IPS DF 4.7 (cell line): ENCODE measurements around the gene CAMKMT.
"Not testable (repeated sequence)": the region's sequence is repeated elsewhere in the genome, so short reads cannot be mapped to it uniquely, and the experiment has no call there.

ENCODE experiments used
- DNase-seq: peaks from one replicate; pipeline ENCODE4 v3.0.0-alpha.2; 2013; ENCODE audit warnings: low spot score; ENCODE audit errors: extremely low read depth

Gene CAMKMT

DNA sequence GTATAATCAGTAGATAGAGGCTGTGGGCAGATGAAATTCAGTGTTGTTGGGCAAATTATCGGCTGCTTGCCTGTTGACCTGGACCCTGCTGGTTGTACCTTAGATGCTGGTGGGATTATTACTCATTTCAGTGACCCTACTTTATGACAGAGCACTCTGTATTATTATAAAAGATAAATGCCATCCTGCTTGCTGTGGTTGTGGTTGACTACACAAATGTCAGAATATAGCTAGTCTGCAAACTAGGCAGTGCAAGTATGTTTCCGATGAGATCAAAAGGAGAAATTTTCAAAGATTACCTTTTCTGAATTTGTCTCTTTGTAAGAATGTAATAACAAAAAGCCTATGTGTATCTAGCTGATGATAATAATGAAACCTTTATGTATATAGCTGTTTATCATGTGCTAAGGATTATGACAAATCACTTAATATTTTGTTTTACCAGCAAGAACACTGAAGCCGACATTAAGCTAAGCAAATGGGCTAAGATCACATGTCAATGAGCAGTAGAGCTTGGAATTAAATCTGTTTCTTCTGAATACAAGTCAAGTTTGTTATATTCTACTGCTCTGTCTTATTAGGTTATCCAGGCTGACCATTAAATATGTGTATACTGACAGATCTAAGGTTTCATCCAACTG lies 219.2 kb downstream of the CAMKMT start:
- no peak for DNase-seq

DNA sequence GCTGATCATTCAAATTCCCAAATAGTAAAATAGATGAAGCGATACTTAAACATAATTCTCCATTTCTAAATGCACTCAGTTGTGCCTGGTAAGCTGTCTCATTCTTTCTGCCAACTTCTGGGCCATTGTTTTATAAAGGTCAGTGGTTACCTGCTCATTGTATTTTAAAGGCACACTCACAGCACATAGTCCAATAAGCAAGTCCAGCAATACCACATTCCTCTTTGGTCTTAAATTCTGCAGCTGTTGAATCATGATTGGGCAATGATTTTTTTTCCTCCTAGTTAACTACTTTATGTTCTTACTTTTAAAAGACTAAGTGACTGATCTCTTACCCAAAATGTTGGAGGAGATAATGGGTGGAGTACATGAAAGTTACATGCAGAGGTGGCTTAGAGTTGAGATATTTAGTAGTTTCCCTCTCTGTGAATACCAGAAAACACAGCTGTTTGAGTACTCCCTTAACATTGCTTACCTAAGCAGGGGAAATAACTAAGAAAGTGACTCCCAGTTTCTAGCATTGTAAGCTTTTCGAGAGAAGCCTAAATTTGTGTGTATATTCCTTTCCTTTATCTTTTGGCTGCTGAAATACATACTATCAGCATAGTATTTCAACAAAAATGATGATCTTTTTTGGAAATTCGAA lies 220.7 kb downstream of the CAMKMT start:
- no peak for DNase-seq

DNA sequence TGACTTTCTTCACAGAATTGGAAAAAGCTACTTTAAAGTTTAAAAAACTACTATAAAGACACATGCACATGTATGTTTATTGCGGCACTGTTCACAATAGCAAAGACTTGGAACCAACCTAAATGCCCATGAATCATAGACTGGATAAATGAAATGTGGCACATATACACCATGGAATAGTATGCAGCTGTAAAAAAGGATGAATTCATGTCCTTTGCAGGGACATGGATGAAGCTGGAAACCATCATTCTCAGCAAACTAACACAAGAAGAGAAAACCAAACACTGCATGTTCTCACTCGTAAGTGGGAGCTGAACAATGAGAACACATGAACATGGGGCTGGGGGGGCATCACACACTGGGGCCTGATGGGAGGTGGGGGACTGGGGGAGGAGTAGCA lies 233.9 kb downstream of the CAMKMT start:
- not testable (repeated sequence) for DNase-seq

DNA sequence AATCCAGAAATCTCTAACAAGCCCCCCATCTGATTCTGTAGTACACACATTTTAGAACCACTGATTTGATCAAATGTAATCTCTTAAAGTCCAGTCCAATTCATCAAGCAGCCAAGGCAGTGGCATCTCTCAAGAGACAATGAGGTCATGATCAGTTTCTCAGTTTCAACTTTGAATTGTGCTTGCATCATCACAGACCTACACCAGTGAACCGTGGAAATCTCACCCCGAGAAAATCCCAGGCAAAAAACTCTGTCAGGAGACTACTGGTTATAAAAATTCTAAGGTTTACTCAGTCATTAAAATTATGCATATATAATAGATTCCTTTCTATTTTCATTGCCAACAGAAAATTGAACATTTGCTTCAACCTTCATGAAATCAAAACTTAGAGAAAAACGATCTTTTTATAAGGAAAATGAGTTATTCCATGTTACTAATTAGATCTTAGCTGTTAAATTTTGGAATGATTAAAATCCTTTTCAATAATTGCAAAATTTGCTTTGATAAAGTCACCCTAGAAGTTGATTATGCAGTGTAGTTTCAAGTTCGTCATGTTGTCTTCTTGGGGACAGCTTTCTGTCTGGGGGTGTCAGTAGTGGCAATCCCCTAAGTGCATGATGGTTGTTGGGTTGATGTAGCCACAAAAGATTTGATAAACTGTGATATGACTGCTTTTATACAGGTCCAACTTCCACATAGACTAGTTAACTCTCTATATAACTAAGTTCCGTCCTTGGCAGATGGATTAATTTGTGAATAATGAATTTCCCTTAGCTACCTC lies 235.0 kb downstream of the CAMKMT start:
- DNase-seq = no peak

DNA sequence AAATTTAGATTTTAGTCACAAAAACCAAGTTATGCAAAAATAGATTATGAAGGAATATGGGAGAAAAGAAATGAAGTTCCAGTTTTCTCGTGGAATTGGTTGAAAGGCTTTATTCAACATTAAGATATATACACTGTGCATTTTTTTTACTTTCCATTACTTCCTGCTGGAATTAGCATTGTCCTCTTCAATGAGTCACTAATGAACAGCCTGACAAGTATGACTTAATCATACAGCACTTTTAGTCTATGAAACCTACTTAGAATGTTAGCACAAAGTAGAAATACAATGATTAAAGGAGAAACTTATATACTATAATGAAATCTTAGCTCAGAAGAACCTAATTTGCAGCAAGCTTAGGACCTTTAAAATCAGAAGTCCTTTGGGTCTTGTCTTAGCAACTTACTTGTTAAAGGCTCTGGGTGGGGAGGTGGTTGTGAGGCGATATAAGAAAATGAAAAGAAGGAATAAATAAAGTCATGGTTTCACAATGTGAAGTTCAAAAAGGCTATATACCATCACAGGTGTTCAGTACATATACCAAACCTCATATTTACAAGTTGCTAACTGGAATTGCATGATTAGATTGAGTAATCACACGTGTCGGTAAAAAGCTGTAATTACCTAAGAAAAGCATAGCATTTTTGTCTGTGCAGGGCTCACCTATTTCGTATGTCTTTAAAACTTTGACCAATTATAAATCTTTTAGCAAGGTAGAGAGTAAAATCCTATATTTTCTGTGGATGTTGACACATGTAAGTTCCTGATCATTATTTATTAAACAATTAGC lies 236.8 kb downstream of the CAMKMT start:
- no peak for DNase-seq

DNA sequence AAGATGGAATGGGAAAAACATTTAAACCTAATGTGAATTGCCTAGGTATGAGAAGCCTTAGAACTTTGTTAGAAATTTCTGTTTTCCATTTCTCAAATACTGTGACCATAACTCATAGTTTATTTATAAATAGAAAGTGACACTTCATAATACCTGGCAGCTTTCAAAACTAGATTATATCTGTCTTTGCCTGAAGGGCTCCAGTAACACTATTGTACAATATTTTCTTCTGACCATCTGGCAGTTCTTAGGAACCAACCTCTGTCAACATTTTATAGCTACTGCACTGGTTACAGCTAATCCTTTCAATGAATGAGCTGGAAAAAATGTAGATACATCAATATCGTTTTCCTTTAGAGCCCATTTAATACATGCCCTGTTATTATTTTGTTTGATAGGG lies 237.4 kb downstream of the CAMKMT start:
- DNase-seq = no peak

DNA sequence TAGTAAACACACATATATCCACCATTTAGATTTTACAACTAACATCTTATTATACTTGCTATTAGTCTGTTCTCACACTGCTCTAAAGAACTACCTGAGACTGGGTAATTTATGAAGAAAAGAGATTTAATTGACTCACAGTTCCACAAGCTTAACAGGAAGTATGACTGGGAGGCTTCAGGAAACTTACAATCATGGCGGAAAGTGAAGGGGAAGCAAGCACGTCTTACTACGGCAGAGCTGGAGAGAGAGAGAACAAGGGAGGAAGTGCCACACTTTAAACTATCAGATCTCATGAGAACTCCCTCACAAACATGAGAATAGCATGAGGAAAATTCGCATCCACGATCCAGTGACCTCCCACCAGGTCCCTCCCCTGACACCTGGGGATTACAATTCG lies 240.7 kb downstream of the CAMKMT start:
- DNase-seq = no peak

DNA sequence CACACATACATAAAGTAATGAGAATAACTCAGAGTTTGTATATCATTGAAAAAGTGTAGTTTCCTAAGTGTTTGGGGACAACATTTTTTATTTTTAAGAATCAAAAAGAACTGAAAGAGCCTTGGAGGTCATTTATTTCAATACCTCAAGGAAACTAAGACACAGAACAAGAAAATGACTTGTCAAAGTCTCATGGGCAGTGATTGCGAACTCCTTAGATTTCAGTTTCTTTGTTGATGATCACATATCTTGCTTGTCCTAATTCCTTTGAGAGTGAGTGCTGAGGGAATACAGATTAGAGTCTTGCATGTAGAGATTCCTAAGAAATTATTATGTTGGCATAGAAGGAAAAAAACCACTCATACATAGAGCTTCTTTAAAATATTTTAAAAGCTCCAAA lies 243.8 kb downstream of the CAMKMT start:
- DNase-seq = no peak

DNA sequence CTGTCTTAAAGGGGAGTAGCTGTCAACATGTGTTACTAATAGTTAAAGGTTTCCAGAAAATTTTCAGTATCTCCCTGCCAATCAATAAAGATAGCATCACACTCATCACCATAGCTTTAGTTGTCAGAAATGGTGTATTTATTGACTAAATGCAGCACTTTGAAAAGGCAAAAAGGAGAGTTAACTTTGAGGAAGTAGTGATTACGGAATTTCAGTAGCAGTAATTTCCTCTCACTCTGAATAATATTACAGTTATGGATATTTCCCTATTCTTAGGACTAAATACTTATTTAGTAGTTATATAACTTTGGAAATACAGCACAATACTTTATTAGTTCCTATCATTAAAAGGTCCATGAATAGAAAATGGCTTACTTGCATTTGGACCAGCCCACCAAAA lies 250.5 kb downstream of the CAMKMT start:
- DNase-seq = no peak

DNA sequence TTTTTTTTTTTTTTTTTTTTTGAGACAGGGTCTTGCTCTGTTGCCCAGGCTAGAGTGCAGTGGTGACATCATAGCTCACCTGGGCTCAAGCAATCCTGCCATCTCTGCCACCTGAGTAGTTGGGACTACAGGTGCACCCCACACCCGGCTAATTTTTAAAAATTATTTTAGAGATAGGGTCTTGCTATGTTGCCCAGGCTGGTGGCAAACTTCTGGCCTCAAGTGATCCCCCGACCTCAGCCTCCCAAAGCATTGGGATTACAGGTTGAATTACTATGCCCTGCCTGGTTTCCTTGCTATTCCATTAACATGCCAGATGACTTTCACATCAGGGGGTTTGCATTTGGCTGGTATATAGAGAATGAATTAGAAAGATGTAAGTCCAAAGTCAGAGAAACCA lies 253.2 kb downstream of the CAMKMT start:
- DNase-seq = no peak

DNA sequence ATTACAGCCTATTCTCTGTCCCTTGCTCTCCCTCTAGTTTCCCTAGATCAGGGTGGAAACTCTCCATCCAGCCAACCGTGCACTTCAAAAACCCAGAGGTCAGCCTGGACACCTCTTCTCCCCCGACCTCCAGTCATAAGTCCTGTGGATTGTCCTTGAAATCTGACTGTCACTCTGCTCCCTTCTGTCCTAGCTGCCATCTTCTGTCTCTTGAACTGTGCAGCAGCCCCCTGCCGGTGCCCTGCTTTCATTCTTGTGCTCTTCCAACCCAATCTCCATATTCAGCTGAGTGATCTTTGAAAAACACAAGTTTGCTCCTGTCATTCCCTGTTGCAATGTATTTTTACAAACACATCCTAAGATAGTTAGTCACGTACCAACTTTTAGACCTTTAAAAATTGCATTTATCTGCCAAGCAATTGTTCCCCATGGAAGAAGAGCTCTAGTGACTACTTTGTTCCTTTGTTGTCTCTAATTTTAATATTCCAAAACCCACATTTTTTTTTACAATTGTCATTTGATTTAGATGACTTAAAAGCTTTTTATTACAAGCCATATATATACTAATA lies 254.3 kb downstream of the CAMKMT start:
- no peak for DNase-seq

DNA sequence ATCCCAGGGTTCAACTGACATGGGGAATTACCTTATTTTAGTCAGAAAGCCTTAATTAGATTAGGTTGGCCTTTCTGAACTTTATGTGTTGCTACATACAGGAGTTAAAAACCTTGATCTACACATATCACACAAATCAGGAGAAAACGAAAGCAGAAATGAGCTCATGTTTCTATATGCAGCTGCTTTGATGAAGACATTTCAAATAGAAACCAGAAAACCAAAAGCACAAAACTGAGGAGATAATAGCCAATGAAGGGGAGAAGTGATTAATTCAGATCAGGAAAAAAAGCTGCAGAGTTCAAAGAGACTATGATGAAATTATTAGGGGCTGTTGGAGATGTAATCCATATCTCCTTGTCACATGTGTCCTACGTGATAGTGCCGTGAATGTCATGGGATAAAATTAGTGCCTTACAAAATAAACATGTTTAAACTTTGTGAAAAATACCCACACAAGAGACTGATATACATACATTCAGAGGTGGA lies 255.0 kb downstream of the CAMKMT start:
- DNase-seq = no peak

DNA sequence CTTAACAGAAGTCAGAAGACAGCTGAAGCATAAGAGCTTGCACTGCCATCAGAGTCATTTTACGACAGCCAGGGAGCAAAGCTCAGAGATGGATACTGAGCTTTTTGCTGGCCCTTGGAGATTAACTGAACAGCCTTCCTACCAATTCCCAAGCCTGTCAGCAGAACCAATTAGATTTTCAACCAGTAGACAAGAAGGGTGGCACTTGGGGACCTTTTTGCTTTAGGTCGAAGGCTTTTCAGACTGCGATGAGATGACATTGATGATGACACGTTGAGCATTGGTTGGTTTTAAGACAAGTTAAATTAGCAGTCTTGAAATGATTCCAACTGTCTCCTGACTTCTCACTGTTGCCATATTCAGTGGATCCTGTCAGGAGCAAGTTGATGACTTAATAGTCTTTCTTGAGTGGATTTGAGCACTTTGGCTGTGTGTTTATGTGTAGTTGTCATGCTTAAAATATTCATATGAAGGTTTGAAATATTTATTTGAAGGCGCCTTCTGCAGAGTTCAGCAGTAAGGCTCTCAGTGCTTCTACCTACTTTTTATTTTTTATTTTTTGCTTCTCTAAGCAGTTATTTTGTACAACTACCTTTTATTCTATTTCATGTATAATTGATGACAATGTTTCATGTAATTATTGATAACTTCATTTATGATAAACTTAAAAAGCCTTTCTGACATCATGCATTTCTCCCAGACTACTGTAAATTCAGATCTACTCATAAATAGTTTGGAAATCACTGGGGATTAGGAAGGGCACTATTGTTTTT lies 256.7 kb downstream of the CAMKMT start:
- no peak for DNase-seq

DNA sequence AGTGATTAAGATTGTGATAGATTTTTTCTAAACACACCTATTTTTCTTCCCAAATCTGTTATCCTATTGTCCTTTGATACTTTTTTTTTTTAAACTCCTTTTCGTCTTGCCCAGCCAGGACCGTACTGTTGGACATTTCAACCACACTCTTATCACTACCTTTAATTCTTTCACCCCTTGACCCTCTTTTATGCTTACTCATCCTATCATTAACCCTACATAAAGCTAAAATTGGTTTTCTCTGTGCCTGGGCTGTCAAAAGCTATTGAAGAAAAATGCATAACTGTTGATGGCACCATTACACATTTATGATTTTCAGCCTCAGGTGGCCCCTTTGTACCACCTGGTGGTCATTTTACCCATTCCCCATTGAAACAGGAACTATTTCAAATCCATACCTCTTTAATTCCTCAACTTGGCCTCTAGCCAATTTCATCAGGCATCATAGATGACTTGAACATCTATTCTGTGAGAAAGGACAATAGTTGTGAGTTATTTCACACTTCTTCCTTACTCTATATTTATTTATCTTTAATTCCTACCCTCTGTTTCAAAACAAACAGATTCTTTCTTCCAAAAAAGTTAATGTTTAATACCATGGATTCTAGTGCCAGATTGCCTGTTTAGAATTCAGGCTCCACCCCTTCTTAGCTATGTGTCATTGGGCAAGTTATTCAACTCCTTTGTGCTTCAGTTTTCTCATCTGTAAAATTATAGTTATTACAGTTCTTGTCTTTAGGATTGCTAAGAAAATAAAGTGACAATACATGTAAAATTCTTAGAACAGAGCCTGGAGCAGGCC lies 258.6 kb downstream of the CAMKMT start:
- DNase-seq = no peak

DNA sequence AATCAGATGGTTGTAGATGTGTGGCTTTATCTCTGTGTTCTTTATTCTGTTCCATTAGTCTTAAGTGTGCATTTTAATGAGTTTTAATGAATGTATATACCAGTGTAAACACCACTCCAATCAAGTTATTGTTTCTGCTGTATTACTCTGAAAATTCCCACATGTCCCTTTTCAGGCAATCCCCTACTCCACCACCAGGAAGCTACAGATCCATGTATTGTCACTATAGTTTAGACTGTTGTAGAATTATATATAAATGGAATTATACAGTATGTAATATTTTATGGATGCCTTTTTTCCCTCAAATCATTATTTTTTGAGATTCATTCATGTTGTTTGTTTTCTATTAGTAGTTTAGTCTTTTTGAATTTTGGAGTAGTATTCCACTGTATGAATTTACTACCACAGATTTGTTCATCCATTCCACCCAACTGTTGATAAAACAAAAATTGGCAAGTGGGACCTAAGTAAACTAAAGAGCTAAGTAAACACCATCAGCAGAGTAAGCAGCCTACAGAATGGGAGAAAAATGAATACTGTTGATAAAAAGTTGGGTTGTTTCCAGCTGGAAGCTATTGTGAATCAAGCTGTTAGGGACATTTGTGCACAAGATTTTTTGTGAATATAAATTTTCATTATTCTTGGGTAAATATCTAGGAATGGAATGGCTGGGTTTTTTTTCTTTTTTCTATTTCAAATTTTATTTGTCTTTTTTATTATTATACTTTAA lies 262.0 kb downstream of the CAMKMT start:
- no peak for DNase-seq

DNA sequence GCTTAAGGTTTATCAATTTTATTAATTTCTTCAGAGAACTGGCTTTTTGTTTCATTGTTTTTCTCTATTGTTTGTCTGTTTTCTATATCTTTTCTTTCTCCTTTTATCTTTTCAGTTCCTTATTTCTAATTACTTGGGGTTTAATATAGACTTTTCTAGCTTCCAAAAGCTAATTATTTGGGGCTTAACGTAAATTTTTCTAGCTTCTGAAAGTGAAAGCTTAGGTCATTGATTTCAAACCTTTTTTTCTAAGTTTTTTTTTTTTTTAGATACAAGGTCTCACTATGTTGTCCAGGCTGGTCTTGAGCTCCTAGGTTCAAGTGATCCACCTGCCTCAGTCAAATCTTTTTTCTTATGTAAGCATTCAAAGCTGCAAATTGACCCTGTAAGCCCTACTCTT lies 266.6 kb downstream of the CAMKMT start:
- DNase-seq = no peak

DNA sequence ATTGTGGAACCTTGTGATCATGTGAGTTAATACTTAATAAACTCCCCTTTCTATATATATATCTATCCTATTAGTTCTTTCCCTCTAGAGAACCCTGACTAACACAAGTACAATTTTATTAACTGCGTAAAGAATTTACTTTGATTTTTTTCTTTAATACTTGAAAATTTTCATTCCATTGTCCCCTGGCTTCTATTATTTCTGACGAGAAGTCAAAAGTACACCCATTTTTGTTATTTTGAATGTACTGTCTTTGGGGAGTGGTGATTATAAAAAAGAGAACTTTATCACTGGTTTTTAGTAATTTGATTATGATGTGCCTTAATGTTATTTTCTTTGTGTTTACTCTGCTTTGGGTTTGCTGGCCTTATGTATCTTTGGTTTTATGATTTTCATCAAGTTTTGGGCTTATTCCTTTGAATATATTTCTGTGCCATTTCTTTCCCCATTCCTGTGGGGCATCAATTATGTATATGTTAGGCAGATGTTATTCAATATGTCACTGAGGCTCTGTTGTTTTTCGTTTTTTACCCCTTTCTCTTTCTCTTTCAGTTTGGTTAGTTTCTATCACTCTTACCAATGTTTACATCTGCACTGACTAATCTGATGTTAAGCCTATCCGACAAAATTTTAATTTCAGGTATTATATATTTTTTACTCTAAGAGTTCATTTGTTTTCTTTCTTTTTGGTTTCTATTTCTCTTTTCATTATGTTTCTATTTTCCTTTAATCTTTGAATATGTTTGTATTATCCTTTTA lies 271.4 kb downstream of the CAMKMT start:
- no peak for DNase-seq

DNA sequence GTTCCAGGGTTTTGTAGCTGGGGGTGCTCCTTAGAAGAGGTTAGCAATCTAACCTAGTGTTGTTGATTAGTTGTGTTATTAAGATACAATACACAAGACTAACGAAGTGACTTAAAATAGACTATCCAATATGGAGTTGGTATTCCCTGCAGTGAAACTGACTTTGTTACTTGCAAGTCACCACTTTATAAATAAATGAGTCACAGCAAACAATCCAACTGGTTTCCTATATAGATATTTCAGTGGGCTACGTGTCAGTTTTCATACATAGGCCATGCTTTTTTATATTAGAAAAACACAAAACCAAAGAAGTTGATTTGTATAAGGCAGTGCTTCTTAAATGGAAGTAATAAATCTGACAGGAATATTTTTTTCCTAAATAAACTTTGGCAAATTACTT lies 274.0 kb downstream of the CAMKMT start:
- no peak for DNase-seq
